IgD-negative memory B cell (primary cell): ENCODE data around the gene ZDHHC19. TPM values are rescaled to one million over a fixed set of nuclear protein-coding genes. Genes with fewer than 3 reads are reported as not detected.
"Not testable (repeated sequence)": the region's sequence is repeated elsewhere in the genome, so short reads cannot be mapped to it uniquely, and the experiment has no call there.

Experiments
- H3K27ac Mint-ChIP-seq, 3 donors: one replicate each; pipeline ENCODE4 v1.8.0; 2020 to 2022; ENCODE audit warnings: mild to moderate bottlenecking in 3 of 3, mixed read lengths in 3 of 3, moderate library complexity in 1 of 3
- H3K27me3 Mint-ChIP-seq: one replicate; pipeline ENCODE4 v1.8.0; 2021; ENCODE audit warnings: mixed read lengths
- H3K36me3 Mint-ChIP-seq: one replicate; pipeline ENCODE4 v1.8.0; 2020; ENCODE audit warnings: mild to moderate bottlenecking, mixed read lengths
- H3K4me1 Mint-ChIP-seq, 3 donors: one replicate each; pipeline ENCODE4 v1.8.0; 2020 to 2022; ENCODE audit warnings: mixed read lengths in 3 of 3, mild to moderate bottlenecking in 1 of 3
- H3K4me3 Mint-ChIP-seq, 4 donors: one replicate each; pipeline ENCODE4 v1.8.0; 2020 to 2022; ENCODE audit warnings: mild to moderate bottlenecking in 4 of 4, mixed read lengths in 4 of 4, moderate library complexity in 3 of 4
- H3K9me3 Mint-ChIP-seq, 3 donors: one replicate each; pipeline ENCODE4 v1.8.0; 2020 to 2021; ENCODE audit warnings: mixed read lengths in 3 of 3, mild to moderate bottlenecking in 1 of 3
- polyA plus RNA-seq: library from polyadenylated mRNA; unstranded; fragments of 300-500 nt; fragmentation: Illumina TruSeq; gene quantifications from one replicate; pipeline ENCODE4 v1.2.3, GENCODE V29; 2021

Gene ZDHHC19, protein sequence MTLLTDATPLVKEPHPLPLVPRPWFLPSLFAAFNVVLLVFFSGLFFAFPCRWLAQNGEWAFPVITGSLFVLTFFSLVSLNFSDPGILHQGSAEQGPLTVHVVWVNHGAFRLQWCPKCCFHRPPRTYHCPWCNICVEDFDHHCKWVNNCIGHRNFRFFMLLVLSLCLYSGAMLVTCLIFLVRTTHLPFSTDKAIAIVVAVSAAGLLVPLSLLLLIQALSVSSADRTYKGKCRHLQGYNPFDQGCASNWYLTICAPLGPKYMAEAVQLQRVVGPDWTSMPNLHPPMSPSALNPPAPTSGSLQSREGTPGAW
- polyA plus RNA-seq = 5.4 TPM

DNA sequence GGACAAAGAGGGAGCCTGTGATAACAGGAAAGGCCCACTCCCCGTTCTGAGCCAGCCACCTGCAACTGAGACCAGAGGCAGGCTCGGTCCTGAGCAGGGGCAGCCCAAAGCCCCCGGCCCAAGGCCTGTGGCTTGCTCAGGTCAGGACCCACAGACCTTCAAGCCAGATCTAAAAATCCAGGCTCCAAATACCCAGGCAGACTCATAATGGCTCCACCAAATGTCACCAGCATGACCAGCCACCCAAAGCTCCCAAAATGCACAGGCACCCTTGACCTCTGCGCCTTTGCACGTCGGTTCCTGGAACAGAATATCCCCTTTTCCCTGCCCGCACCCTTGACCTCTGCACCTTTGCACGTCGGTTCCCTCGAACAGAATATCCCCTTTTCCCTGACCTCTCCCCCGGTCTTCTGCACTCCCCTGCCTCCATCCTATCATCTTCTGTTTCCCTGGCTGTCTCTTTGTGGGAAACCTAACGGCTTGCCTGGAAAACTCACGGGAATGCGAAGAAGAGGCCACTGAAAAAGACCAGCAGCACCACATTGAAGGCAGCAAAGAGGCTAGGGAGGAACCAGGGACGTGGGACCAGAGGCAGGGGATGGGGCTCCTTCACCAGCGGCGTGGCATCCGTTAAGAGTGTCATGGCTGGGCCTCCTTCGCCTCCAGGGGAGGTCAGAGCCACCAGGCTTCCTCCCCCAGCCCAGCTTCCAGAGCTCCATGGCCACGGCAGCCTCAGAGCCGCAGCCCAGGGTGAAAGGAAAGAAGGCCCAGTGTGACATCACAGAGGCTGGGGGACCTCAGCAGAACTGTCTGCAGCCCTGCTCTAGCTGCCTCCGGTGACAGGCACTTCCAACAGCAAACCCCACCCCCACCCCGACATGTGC is at the start of gene ZDHHC19:
Gene ZDHHC19, minus strand, starts transcription at position 728 of the 884 bp plus-strand sequence. Its CDS starts 85 bp downstream, at position 643.
- Mint-ChIP-seq H3K27ac (peak within 1 kb of the TSS in 1 of 3 donors; percentile 53), H3K36me3 (no peaks in the 10 kb centered on the region), H3K4me3 (peak within 1 kb of the TSS in 2 of 4 donors; percentile 54 to 58), H3K4me1 (peaks cover 2 to 12% (median 5%) of the 10 kb centered on the region in 3 donors), H3K9me3 (peaks cover 0 to 2% (median 0%) of the 10 kb centered on the region in 3 donors), H3K27me3 (no peaks in the 10 kb centered on the region)

DNA sequence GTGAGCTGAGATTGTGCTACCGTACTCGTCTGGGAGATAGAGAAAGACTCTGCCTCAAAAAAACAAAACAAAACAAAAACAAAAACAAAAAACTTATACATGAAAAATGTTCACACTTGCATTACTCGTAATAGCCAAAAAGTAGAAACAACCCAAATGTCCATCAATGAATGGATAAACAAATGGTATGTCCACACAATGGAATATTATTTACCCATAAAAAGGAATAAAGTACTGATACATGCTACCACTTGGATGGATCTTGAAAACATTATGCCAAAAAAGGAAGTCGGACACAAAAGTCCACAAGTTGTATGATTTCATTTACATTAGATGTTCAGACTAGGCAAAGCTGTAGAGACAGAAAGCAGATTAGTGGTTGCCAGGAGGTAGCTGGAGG is 49.6 kb upstream of the ZDHHC19 start:
- Mint-ChIP-seq H3K4me1 (peaks cover 0 to 5% (median 5%) of the 10 kb centered on the region in 3 donors), H3K4me3 (no peak overlapping the region), H3K9me3 (no peaks in the 10 kb centered on the region), H3K27ac (no peak overlapping the region), H3K27me3 (no peaks in the 10 kb centered on the region), H3K36me3 (peaks cover 6% of the 10 kb centered on the region)

DNA sequence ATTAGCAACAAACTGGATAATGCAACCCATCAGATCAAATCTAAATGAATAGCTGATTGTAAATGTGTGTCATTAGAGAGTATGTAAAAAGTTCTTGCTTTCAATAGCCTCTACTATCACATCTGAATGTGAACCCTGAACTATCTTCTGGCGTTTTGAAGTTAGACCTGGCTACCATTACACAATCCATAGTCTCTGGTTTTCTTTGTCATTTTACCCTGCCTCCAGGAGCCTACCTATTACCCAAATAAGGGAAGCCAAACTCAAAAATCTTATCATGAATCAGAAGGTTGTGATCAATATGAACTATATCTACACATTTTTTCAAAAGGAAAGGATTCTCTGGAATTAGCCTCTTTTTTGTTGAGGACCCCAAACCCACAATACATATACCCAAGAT is 44.6 kb upstream of the ZDHHC19 start:
- Mint-ChIP-seq H3K4me3 (no peak overlapping the region), H3K27ac (peak overlapping the region in 1 of 3 donors; percentile 34), H3K36me3 (peaks cover 5% of the 10 kb centered on the region), H3K4me1 (peaks cover 7 to 9% (median 8%) of the 10 kb centered on the region in 3 donors), H3K27me3 (no peaks in the 10 kb centered on the region), H3K9me3 (no peaks in the 10 kb centered on the region)

DNA sequence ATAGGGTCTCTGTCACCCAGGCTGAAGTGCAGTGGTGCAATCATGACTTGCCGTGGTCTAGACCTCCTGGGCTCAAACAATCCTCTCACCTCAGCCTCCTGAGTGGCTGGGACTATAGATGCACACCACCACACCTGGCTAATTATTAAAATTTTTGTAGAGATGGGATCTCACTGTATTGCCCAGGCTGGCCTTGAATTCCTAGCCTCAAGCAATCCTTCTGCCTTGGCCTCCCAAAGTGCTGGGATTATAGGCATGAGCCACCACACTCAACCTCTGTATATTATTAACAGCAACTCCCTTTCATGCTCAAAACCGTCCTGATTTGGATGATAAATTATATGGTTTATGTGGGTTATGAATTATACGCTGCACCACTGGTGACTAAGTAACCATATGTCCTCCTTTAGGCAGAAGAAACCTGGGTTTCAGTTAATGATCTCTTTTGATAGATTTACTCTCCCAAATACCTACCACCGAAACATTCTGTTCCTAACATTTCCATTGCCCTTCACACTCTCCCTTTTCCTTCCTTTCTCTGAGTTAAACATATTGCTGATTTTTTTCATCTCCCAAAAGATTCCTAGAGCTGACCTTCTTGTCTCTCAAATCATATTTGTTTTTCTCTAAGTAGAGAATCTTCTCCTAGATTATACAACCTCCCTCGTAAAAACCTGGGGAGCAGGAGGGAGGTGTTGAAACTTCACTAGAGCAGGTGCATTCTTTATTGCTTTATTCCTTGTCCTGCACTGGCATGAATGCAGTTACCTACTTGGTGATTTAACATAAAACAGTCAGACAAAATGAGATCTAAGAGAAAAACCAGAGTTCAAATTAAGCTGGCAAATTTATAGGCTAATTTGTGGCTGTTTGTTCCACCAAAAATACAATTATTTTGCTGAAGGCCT is 43.4 kb upstream of the ZDHHC19 start:
- no peak overlapping the region for H3K4me3 Mint-ChIP-seq
- H3K27me3 Mint-ChIP-seq = no peaks in the 10 kb centered on the region
- peaks cover 4% of the 10 kb centered on the region for H3K36me3 Mint-ChIP-seq
- peak overlapping the region in 1 of 3 donors; percentile 3 for H3K27ac Mint-ChIP-seq
- H3K9me3 Mint-ChIP-seq = no peaks in the 10 kb centered on the region
- peaks cover 7 to 9% (median 8%) of the 10 kb centered on the region in 3 donors for H3K4me1 Mint-ChIP-seq

DNA sequence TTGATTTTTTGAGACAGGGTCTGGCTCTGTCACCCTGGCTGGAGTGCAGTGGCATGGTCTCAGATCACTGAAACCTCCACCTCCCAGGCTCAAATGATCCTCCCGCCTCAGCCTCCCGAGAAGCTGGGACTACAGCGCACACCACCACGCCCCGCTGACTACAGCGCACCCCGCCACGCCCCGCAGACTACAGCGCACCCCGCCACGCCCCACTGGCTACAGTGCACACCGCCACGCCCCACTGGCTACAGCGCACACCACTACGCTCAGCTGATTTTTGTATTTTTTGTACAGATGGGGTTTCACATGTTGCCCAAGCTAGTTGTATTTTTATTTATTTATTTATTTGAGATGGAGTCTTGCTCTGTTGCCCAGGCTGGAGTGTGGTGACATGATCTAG is 40.7 kb upstream of the ZDHHC19 start:
- Mint-ChIP-seq H3K27ac (peak overlapping the region in 1 of 3 donors; percentile 89), H3K9me3 (no peaks in the 10 kb centered on the region), H3K36me3 (peaks cover 6% of the 10 kb centered on the region), H3K4me1 (peaks cover 7 to 9% (median 8%) of the 10 kb centered on the region in 3 donors), H3K27me3 (no peaks in the 10 kb centered on the region), H3K4me3 (peak overlapping the region in 1 of 4 donors; percentile 1)

DNA sequence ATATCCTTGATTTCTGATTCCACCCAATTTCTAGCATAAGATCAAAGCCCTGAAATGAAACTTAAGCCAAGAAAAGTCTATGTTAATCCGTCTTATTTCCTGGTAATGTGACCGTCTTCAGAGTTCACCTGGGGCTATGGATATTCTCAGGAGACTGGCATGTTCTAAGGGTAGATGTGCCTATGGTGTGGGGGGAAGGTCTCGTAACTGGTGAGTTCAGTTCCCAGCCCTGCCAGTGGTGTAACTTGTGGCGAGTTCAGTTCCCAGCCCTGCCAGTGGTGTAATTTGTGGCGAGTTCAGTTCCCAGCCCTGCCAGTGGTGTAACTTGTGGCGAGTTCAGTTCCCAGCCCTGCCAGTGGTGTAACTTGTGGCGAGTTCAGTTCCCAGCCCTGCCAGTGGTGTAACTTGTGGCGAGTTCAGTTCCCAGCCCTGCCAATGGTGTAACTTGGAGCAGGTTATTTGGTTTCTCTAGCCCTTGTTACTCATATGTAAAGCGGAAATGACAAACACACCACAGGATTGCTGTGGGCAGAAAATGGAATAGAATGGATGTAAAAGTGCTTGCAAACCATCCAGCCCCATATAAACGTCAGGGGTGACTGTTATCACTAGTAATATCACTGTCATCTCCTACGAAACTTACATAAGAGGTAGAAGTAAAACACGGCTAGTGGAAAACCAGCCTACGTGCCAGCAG is 35.6 kb upstream of the ZDHHC19 start:
- Mint-ChIP-seq H3K4me1 (peaks cover 0 to 4% (median 2%) of the 10 kb centered on the region in 3 donors), H3K4me3 (no peak overlapping the region), H3K36me3 (peaks cover 5% of the 10 kb centered on the region), H3K27ac (no peak overlapping the region), H3K9me3 (no peaks in the 10 kb centered on the region), H3K27me3 (no peaks in the 10 kb centered on the region)

DNA sequence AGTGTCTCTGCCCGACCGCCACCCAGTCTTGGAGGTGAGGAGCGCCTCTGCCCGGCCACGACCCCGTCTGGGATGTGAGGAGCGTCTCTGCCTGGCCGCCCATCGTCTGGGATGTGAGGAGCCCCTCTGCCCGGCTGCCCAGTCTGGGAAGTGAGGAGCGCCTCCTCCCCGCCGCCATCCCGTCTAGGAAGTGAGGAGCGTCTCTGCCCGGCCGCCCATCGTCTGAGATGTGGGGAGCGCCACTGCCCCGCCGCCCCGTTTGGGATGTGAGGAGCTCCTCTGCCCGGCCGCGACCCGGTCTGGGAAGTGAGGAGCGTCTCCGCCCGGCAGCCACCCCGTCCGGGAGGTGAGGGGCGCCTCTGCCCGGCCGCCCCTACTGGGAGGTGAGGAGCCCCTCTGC is 33.0 kb upstream of the ZDHHC19 start:
- not testable (repeated sequence) for H3K27me3 Mint-ChIP-seq, H3K4me3 Mint-ChIP-seq, H3K36me3 Mint-ChIP-seq, H3K4me1 Mint-ChIP-seq, H3K9me3 Mint-ChIP-seq, H3K27ac Mint-ChIP-seq

DNA sequence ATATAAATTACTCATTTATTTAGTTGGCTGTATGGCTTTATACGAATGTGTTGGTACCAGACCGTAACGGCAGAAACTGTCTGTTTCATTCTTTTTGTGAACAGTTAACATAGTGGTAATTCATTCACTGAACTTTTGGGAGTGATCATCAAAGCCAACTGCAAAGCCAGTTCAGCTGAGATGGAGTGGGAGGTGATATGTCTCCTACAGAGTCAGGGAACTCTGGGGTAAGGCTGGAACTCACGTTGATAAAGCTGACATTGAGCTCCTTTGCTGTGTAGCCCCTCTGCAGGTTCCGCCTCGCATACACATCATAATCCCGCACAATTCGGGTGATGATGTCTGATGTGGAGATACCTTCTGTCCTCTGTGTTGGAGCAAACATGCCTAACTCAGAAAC is 30.5 kb upstream of the ZDHHC19 start:
- Mint-ChIP-seq H3K4me1 (no peaks in the 10 kb centered on the region), H3K9me3 (no peaks in the 10 kb centered on the region), H3K27ac (no peak overlapping the region), H3K4me3 (no peak overlapping the region), H3K36me3 (peaks cover 1% of the 10 kb centered on the region), H3K27me3 (no peaks in the 10 kb centered on the region)

DNA sequence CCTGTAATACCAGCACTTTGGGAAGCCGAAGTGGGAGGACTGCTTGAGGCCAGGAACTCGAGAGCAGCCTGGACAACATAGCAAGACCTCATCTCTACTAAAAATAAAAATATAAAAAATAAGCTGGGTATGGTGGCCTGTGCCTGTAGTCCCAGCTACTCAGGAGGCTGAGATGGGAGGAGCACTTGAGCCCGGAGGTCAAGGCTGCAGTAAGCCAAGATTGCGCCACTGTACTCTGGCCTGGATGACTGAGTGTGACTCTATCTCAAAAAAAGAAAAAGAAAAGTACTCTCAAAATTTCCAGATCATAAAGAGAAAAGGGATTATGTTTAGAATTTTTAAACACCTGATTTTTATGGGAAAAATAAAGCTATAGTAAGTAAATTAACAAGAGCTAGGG is 29.2 kb upstream of the ZDHHC19 start:
- Mint-ChIP-seq H3K4me3 (no peak overlapping the region), H3K36me3 (no peaks in the 10 kb centered on the region), H3K4me1 (no peaks in the 10 kb centered on the region), H3K27ac (no peak overlapping the region), H3K9me3 (no peaks in the 10 kb centered on the region), H3K27me3 (no peaks in the 10 kb centered on the region)

DNA sequence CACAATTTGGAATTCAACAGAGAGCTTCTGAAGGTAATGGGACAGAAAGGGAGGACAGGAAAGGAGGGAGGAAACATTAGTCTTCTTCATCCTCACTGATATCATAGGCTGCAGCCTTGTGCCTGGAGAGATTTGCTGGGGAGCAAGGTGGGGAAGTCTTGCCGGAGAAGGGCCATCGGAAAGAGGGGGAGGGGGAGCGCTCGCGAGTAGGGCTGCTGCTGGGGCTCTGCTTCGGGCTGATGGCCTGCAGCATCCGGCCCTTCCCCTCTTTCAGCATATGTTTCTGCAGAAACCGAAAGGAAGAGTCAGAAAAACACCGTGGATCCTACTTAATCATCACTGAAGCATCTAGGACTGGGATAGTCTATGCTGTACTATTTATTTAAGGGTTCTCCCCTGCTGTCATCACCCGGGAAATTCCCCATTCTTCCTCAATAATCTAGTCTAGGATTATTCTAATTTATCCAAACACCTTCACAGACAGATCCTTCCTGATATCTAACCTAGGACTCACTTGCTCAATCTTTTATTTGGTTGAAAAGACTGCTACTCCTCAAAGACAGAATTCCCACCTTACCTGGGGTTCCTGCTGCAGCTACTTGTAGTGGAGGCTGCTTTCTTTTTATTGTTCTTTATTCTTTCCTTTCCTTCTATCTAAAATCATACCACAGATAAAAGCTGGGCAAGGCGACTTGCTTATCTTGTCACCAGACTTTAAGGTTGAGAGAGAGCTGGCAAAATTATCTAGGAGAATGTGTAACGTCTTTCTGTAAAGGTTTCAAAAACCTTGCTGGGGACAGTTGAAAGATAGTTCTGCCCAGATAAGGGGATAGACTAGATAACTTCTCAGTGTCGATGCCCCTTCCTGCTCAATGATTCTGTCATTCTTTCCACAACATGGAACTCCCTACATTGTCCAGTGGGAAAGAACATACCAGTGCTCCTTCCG is 27.7 kb upstream of the ZDHHC19 start:
- Mint-ChIP-seq H3K4me3 (no peak overlapping the region), H3K27me3 (no peaks in the 10 kb centered on the region), H3K36me3 (no peaks in the 10 kb centered on the region), H3K4me1 (no peaks in the 10 kb centered on the region), H3K27ac (peak overlapping the region in 1 of 3 donors; percentile 48), H3K9me3 (no peaks in the 10 kb centered on the region)

DNA sequence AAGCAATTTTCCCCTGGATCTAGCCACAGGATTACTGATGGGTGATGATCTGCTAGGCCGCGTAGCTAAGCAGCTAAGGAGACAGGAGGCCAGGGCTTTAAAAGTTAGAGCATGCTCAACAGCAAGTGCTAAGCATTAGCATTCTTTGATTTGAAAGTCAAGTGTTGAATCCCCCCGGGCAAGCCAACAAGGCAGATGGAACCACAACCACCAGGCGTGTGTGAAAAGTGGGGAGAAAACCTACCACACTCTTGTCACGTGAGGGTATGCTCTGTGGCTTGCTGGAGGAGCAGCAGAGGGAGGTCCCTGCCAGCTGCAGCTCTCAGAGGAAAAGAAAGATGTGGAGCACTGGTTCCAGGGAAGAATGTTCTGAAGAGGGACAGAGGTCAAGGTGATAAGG is 26.0 kb upstream of the ZDHHC19 start:
- H3K36me3 Mint-ChIP-seq = no peaks in the 10 kb centered on the region
- H3K27me3 Mint-ChIP-seq = no peaks in the 10 kb centered on the region
- H3K9me3 Mint-ChIP-seq = no peaks in the 10 kb centered on the region
- H3K4me1 Mint-ChIP-seq = peaks cover 0 to 11% (median 11%) of the 10 kb centered on the region in 3 donors
- H3K4me3 Mint-ChIP-seq = peak overlapping the region in 1 of 4 donors; percentile 23
- H3K27ac Mint-ChIP-seq = no peak overlapping the region

DNA sequence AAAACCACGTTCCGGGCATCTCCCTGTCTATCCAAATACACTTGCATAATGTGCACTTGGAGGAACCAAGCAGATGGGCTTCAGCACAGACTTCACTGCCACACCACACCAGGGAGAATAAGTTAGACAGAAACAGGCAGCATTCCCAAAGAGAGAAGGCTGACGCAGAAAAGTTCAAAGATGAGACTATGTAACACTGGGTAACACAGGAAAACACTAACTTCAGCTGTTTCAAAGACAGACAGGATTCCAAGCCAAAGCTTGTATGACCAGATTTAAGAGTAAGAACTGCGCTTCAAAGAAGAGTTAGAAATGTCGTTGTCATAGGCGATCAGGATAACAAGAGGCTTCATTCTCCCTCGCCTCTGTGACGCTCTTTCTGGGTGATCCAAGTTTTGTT is 25.0 kb upstream of the ZDHHC19 start:
- H3K9me3 Mint-ChIP-seq = no peaks in the 10 kb centered on the region
- peaks cover 0 to 13% (median 11%) of the 10 kb centered on the region in 3 donors for H3K4me1 Mint-ChIP-seq
- H3K27ac Mint-ChIP-seq = peak overlapping the region in 1 of 3 donors; percentile 70

DNA sequence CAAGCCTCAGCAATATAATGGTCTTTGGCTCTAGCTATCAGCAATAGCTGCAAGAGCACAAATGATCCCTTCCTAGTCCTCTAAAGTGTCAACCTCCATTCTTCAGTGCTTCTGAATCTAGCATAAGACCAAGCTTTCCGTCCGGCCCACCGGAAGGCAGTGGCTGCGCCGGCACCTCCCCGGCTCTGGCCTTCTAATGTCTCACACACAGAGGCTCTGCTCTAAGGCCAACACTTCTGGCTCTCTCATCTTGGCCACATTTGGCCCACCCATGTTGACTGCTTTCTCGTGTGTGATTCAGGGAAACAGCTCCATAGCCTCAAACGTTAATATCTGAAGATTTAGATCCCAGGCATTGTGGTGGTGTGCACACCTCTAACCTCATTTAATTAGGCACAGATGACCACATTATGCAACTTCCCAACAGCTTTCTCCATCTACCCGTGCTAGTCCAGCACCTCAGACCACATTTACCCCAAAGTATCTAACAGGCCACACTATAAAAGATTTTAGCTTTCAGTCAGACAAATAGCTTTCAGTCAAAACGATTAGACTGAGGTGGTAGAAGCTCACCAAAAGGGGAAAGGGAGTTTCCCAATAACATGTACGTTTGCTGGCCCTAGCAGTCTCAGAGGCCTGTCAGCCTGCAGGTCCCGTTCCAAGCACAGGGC is 24.4 kb upstream of the ZDHHC19 start:
- peaks cover 0 to 14% (median 11%) of the 10 kb centered on the region in 3 donors for H3K4me1 Mint-ChIP-seq
- H3K27me3 Mint-ChIP-seq = no peaks in the 10 kb centered on the region
- H3K27ac Mint-ChIP-seq = peak overlapping the region in 2 of 3 donors; percentile 32 to 70
- H3K9me3 Mint-ChIP-seq = no peaks in the 10 kb centered on the region
- no peaks in the 10 kb centered on the region for H3K36me3 Mint-ChIP-seq
- H3K4me3 Mint-ChIP-seq = peak overlapping the region in 1 of 4 donors; percentile 31

More for the DNA sequence above, 25.0 kb upstream of the ZDHHC19 start:
- H3K27me3 Mint-ChIP-seq = no peaks in the 10 kb centered on the region
- H3K4me3 Mint-ChIP-seq = no peak overlapping the region
- H3K36me3 Mint-ChIP-seq = no peaks in the 10 kb centered on the region
